Endothelial cell of umbilical vein (primary cell): ENCODE results near the gene SLC36A3. TPM values are rescaled to one million over a fixed set of nuclear protein-coding genes. Genes with fewer than 3 reads are reported as not detected.

Source experiments
- BruUV-seq: library from RNA; stranded (reverse); fragments of 400-500 nt; replicated peaks from 2 replicates; lab custom pipeline; 2021; lab: Mats Ljungman, UMichigan
- CTCF ChIA-PET: fragments of 300-600, 350-600 bp; sonication (Branson Sonifier 250); formaldehyde crosslinking; loops from one replicate; lab custom pipeline; 2021; ENCODE audit warnings: antibody characterized with exemption, inconsistent platforms; lab: Charles Lee
- POLR2A ChIA-PET: fragments of 300-600, 350-600 bp; sonication (Branson Sonifier 250); formaldehyde crosslinking; loops from one replicate; lab custom pipeline; 2021; ENCODE audit warnings: antibody characterized with exemption, inconsistent platforms; lab: Charles Lee
- DNase-seq: peaks from one replicate; pipeline ENCODE4 v3.0.0-alpha.2; 2011; ENCODE audit warnings: low read depth, low spot score
- FAIRE-seq: peaks from 2 replicates; lab custom pipeline; 2011; peaks lifted over from hg19 to GRCh38; lab: Jason Lieb, UNC
- H2AFZ ChIP-seq: 2 replicates; pipeline ENCODE4 v1.6.0; 2012; ENCODE audit warnings: low read depth, low read length, control low read depth, inconsistent platforms
- H3K27ac ChIP-seq: 2 replicates; pipeline ENCODE4 v1.5.1; 2011; ENCODE audit warnings: low read depth, mild to moderate bottlenecking, control low read depth, low read length, moderate library complexity; ENCODE audit not compliant: insufficient read depth
- H3K27me3 ChIP-seq, 2 experiments: 2 replicates each; pipeline versions ENCODE4 v1.6.0 to v1.6.1; 2011; ENCODE audit warnings: low read length in 2 of 2, mixed read lengths in 1 of 2; ENCODE audit not compliant: control insufficient read depth in 2 of 2, insufficient read depth in 2 of 2
- H3K36me3 ChIP-seq, 2 experiments: 2 replicates in 1 of 2; 3 replicates in 1 of 2; pipeline ENCODE4 v1.5.1; 2011; ENCODE audit warnings: low read length in 2 of 2, mild to moderate bottlenecking in 1 of 2, moderate library complexity in 1 of 2; ENCODE audit not compliant: control insufficient read depth in 2 of 2, insufficient read depth in 2 of 2; ENCODE audit errors: extremely low read depth in 1 of 2
- H3K4me1 ChIP-seq: 3 replicates; pipeline ENCODE4 v1.5.1; 2011; ENCODE audit warnings: mild to moderate bottlenecking, low read length; ENCODE audit not compliant: control insufficient read depth, insufficient read depth; ENCODE audit errors: extremely low read depth
- H3K4me2 ChIP-seq: 2 replicates; pipeline ENCODE4 v1.6.1; 2011; ENCODE audit warnings: low read length, control low read depth, mixed read lengths; ENCODE audit not compliant: insufficient read depth
- H3K4me3 ChIP-seq, 3 experiments: fragments of 200-600 bp in 1 of 3; sonication (generic), shearing (Covaris generic) in 1 of 3; replicated peaks in 1 of 3; 2 replicates each; pipeline ENCODE4 v1.5.1; 2011 to 2016; ENCODE audit warnings: control low read depth in 3 of 3, low read length in 3 of 3, mild to moderate bottlenecking in 2 of 3, inconsistent platforms in 1 of 3, low read depth in 1 of 3, moderate library complexity in 1 of 3; ENCODE audit not compliant: insufficient read depth in 1 of 3
- H3K79me2 ChIP-seq: 2 replicates; pipeline ENCODE4 v1.6.0; 2012; ENCODE audit warnings: low read length, inconsistent platforms; ENCODE audit not compliant: control insufficient read depth, insufficient read depth
- H3K9ac ChIP-seq: replicated peaks from 2 replicates; pipeline ENCODE3; 2011; ENCODE audit warnings: low read length, control low read depth; ENCODE audit not compliant: insufficient read depth; ENCODE audit errors: extremely low read depth
- H3K9me1 ChIP-seq: replicated peaks from 3 replicates; pipeline ENCODE4 v1.6.0; 2011; ENCODE audit warnings: mild to moderate bottlenecking, low read length; ENCODE audit not compliant: control insufficient read depth, insufficient read depth; ENCODE audit errors: extremely low read depth
- H3K9me3 ChIP-seq: replicated peaks from 2 replicates; pipeline ENCODE4 v1.5.1; 2012; ENCODE audit warnings: low read length, inconsistent platforms; ENCODE audit not compliant: control insufficient read depth, insufficient read depth
- H4K20me1 ChIP-seq: replicated peaks from 2 replicates; pipeline ENCODE3; 2011; ENCODE audit warnings: mild to moderate bottlenecking, low read length; ENCODE audit not compliant: control insufficient read depth, insufficient read depth; ENCODE audit errors: extremely low read depth
- EZH2 ChIP-seq: IDR thresholded peaks from 2 replicates; pipeline ENCODE4 v1.6.1; 2012; ENCODE audit warnings: borderline replicate concordance, low read depth, mild to moderate bottlenecking, moderate library complexity, low read length, inconsistent platforms; ENCODE audit not compliant: severe bottlenecking
- FOS ChIP-seq: IDR thresholded peaks from 2 replicates; pipeline ENCODE4 v1.6.1; 2011; ENCODE audit warnings: mild to moderate bottlenecking, low read length, moderate library complexity, borderline replicate concordance; ENCODE audit not compliant: insufficient read depth
- GATA2 ChIP-seq: IDR thresholded peaks from 2 replicates; pipeline ENCODE4 v1.7.0; 2011; ENCODE audit warnings: low read depth, mild to moderate bottlenecking, moderate library complexity, mixed read lengths, low read length; ENCODE audit not compliant: insufficient read length, insufficient read depth
- JUN ChIP-seq: IDR thresholded peaks from 2 replicates; pipeline ENCODE4 v1.6.1; 2011; ENCODE audit warnings: borderline replicate concordance, low read depth; ENCODE audit not compliant: insufficient read length, insufficient read depth
- MYC ChIP-seq: IDR thresholded peaks from one replicate; pipeline ENCODE4 v1.6.1; 2011; ENCODE audit warnings: mild to moderate bottlenecking, low read depth, low read length
- POLR2A ChIP-seq: IDR thresholded peaks from 2 replicates; pipeline ENCODE4 v1.6.1; 2012; ENCODE audit warnings: low read depth, mild to moderate bottlenecking, control low read depth, low read length
- POLR2AphosphoS5 ChIP-seq: IDR thresholded peaks from 2 replicates; pipeline ENCODE4 v1.6.1; 2012; ENCODE audit warnings: low read depth, mild to moderate bottlenecking, control low read depth, low read length, moderate library complexity; ENCODE audit not compliant: insufficient read depth
- dilution Hi-C: fragments of 300-500 bp; cut with MboI; formaldehyde crosslinking; loops from one replicate; pipeline ENCODE4 v1.15.0; 2019; ENCODE audit warnings: low sequenced_read_pairs; ENCODE audit not compliant: extremely low pct_ligation_motif_present
- intact Hi-C: fragments of 100-400 bp; cut with micrococcal nuclease; formaldehyde crosslinking; loops from one replicate; pipeline ENCODE4 v1.10.0; 2022
- polyA plus RNA-seq, 4 experiments: library from polyadenylated mRNA; depleted of rRNA in 3 of 4; stranded (reverse) in 3 of 4; unstranded in 1 of 4; fragments of >200 nt; gene quantifications; 2 replicates each; pipeline versions ENCODE4 v1.2.1 to v1.2.3, GENCODE V29; 2011 to 2012; ENCODE audit warnings: missing spikeins in 1 of 4
- total RNA-seq: library from RNA; stranded (reverse); gene quantifications from 2 replicates; pipeline ENCODE4 v1.2.3, GENCODE V29; 2021
- TF ChIP-seq, protein P1 (sequence below): IDR thresholded peaks from 2 replicates; pipeline ENCODE4 v1.6.1; 2011; ENCODE audit not compliant: insufficient read depth, insufficient read length
- TF ChIP-seq, protein P2 (sequence below), 2 donors: IDR thresholded peaks; 1 replicate in 1 of 2; 2 replicates in 1 of 2; pipeline ENCODE4 v1.5.1; 2011; ENCODE audit warnings: low read length in 2 of 2, mild to moderate bottlenecking in 2 of 2, moderate library complexity in 2 of 2, control low read depth in 1 of 2, inconsistent platforms in 1 of 2, low read depth in 1 of 2; ENCODE audit not compliant: insufficient read depth in 1 of 2; ENCODE audit errors: extremely low read depth in 1 of 2

SLC36A3 gene
- total and polyA plus RNA-seq, 2 donors (not counting 3 experiments of a cell fraction or from before 2014, with no cell fraction given) = not detected

DNA sequence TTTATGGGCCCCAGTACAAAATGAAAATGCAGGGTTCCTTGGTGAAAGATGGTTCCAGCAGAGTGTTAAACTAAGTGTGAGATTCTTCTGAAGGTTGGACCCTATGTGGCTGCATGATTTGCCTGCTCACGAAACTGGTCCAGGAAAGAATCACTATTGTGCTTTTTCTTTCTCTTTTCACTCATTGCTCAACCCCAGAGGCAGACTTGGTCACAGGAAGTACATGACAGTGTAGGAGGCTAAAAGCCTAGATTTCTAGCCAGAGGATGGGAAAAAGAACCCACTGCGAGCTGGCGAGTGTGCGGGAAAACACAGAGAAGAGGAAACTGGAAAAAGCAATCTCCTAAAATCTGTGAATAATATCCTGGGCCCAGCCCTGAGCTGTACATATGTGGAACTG, 25.2 kb upstream of the SLC36A3 start:
- Histone ChIP-seq H3K9ac (no peak overlapping the region), H3K9me1 (no peaks in the 10 kb centered on the region), H3K36me3 (no peaks in the 10 kb centered on the region), H3K4me1 (no peaks in the 10 kb centered on the region), H3K9me3 (no peaks in the 10 kb centered on the region), H3K27me3 (no peaks in the 10 kb centered on the region), H2AFZ (no peak overlapping the region), H3K27ac (no peak overlapping the region), H3K79me2 (no peaks in the 10 kb centered on the region), H3K4me3 (no peak overlapping the region), H4K20me1 (no peaks in the 10 kb centered on the region), H3K4me2 (no peak overlapping the region)
- DNase-seq (no peak), FAIRE-seq (no peak)
- CTCF ChIA-PET = interaction anchor here (0.8 kb wide), 1 partner anchor 13 kb away, joined by 3 read pairs; no protein-coding TSS in a partner anchor
- dilution Hi-C loops (no loop called here), intact Hi-C loops (no loop called here)
- POLR2A ChIA-PET = no interaction called here
- no peak for TF ChIP-seq JUN
- no peak for TF ChIP-seq POLR2A
- TF ChIP-seq EZH2 = no peak
- no peak for TF ChIP-seq GATA2
- TF ChIP-seq, protein P1, sequence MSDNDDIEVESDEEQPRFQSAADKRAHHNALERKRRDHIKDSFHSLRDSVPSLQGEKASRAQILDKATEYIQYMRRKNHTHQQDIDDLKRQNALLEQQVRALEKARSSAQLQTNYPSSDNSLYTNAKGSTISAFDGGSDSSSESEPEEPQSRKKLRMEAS = no peak
- TF ChIP-seq FOS = no peak
- no peak for TF ChIP-seq MYC
- no peak for TF ChIP-seq POLR2AphosphoS5
- TF ChIP-seq, protein P2, sequence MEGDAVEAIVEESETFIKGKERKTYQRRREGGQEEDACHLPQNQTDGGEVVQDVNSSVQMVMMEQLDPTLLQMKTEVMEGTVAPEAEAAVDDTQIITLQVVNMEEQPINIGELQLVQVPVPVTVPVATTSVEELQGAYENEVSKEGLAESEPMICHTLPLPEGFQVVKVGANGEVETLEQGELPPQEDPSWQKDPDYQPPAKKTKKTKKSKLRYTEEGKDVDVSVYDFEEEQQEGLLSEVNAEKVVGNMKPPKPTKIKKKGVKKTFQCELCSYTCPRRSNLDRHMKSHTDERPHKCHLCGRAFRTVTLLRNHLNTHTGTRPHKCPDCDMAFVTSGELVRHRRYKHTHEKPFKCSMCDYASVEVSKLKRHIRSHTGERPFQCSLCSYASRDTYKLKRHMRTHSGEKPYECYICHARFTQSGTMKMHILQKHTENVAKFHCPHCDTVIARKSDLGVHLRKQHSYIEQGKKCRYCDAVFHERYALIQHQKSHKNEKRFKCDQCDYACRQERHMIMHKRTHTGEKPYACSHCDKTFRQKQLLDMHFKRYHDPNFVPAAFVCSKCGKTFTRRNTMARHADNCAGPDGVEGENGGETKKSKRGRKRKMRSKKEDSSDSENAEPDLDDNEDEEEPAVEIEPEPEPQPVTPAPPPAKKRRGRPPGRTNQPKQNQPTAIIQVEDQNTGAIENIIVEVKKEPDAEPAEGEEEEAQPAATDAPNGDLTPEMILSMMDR (IDR thresholded peaks at IDR 0.05; ENCODE audit: extremely low read depth in 1 of 2, insufficient read depth in 1 of 2, low read depth in 1 of 2, low read length in 2 of 2) = no peak
- BruUV-seq = no TSS peak
